Rectal smooth muscle tissue (tissue), 1 donor: ENCODE results near the gene PTPRR.

ENCODE experiments used
- H3K27ac ChIP-seq: one replicate; pipeline ENCODE4 v1.7.0; 2013; ENCODE audit warnings: low read depth, low read length, inconsistent platforms
- H3K27me3 ChIP-seq: one replicate; pipeline ENCODE4 v1.7.0; 2013; ENCODE audit warnings: low read length; ENCODE audit not compliant: control insufficient read depth, insufficient read depth
- H3K36me3 ChIP-seq: one replicate; pipeline ENCODE4 v1.7.0; 2013; ENCODE audit warnings: low read length; ENCODE audit not compliant: control insufficient read depth, insufficient read depth
- H3K4me1 ChIP-seq: one replicate; pipeline ENCODE4 v1.7.0; 2013; ENCODE audit warnings: low read length; ENCODE audit not compliant: control insufficient read depth, insufficient read depth
- H3K4me3 ChIP-seq: one replicate; pipeline ENCODE4 v1.7.0; 2013; ENCODE audit warnings: low read length
- H3K9ac ChIP-seq: one replicate; pipeline ENCODE4 v1.7.0; 2013; ENCODE audit warnings: low read length

The PTPRR gene

DNA sequence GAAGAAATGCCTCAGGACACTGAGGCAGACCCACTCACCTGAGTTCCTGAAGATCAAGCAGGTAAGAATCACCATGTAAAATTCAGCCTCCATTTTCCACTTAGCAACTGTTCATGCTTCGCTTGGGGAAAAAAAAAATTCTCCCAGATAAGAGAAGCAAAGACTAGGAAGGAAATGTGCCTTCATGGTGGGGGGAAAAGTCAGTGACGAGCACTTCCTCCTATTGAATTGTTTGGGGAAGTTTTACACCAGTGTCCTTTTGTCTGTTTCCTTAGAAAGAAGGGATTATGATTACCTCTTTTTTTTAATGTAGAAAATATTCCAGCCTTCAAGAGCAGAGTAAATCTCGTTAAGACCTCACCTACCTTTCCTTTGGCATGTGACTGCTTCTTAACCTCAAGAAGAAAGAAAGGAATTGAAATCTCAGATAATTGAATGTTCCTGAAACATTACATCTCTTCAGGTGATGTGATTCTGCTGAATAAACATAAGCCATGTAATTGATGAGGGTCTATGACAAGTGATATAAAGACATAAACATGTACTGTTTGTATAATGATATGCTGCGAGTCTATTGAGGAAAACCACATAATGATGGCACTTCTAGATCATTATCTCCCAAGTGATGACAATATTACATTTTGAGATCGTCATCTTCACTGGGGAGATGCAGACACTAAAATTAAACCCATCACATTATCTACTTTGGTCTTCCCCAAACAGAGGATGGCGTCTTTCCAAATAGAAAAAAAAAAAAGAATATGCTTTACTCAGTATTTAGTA, 283.0 kb downstream of the PTPRR start, which contains the start of gene PTPRB:
TSS of gene PTPRB (minus strand) at position 127 of the 783 bp plus-strand sequence. CDS start at position 93, 34 bp downstream.
- no peaks in the 10 kb centered on the region for H3K36me3 ChIP-seq
- no peak within 1 kb of the TSS for H3K9ac ChIP-seq
- no peaks in the 10 kb centered on the region for H3K4me1 ChIP-seq
- H3K27ac ChIP-seq = no peak within 1 kb of the TSS
- no peaks in the 10 kb centered on the region for H3K27me3 ChIP-seq
- no peak within 1 kb of the TSS for H3K4me3 ChIP-seq

GRCh38 chr12:70635755-70636154, 284.8 kb downstream of the PTPRR start:
- Histone ChIP-seq H3K9ac (no peak overlapping the region), H3K36me3 (no peaks in the 10 kb centered on the region), H3K27me3 (no peaks in the 10 kb centered on the region), H3K27ac (no peak overlapping the region), H3K4me3 (no peak overlapping the region), H3K4me1 (no peaks in the 10 kb centered on the region)

GRCh38 chr12:70628701-70629480, 291.6 kb downstream of the PTPRR start:
- no peak overlapping the region for H3K27ac ChIP-seq
- no peaks in the 10 kb centered on the region for H3K36me3 ChIP-seq

GRCh38 chr12:70627677-70628076, 292.9 kb downstream of the PTPRR start:
- Histone ChIP-seq H3K27ac (no peak overlapping the region), H3K27me3 (no peaks in the 10 kb centered on the region), H3K4me3 (no peak overlapping the region), H3K4me1 (no peaks in the 10 kb centered on the region), H3K9ac (no peak overlapping the region), H3K36me3 (no peaks in the 10 kb centered on the region)

More at GRCh38 chr12:70628701-70629480, 291.6 kb downstream of the PTPRR start:
- no peaks in the 10 kb centered on the region for H3K27me3 ChIP-seq
- H3K4me1 ChIP-seq = no peaks in the 10 kb centered on the region
- no peak overlapping the region for H3K9ac ChIP-seq
- H3K4me3 ChIP-seq = no peak overlapping the region

- Histone ChIP-seq H3K4me3 (no peak overlapping the region), H3K27me3 (no peaks in the 10 kb centered on the region), H3K4me1 (no peaks in the 10 kb centered on the region), H3K27ac (no peak overlapping the region), H3K36me3 (no peaks in the 10 kb centered on the region), H3K9ac (no peak overlapping the region)
Observed at GRCh38 chr12:70626180-70626579, 294.4 kb downstream of the PTPRR start.

- Histone ChIP-seq H3K4me1 (no peaks in the 10 kb centered on the region), H3K4me3 (no peak overlapping the region), H3K27ac (no peak overlapping the region), H3K36me3 (no peaks in the 10 kb centered on the region), H3K9ac (no peak overlapping the region), H3K27me3 (no peaks in the 10 kb centered on the region)
Observed at GRCh38 chr12:70619471-70620152, 300.9 kb downstream of the PTPRR start.

DNA sequence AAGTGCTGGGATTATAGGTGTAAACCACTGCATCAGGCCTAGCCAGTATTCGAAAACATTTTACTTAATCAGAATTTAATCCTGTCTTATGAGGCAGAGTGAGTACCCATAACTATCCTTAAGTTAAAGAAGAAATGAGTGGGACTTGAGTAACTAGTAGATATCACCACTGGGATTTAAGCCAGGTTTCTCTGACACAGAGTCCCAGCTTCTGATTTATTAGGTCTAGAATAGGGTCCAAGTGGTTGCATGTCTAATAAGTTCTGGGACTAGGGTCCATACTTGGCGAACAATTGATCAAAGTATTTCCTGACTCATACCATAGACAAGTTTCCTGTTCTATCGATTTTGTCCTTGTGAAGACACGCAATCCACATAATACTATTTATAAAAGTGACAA, 302.2 kb downstream of the PTPRR start:
- Histone ChIP-seq H3K27ac (no peak overlapping the region), H3K36me3 (no peaks in the 10 kb centered on the region), H3K9ac (no peak overlapping the region), H3K4me3 (no peak overlapping the region), H3K27me3 (no peaks in the 10 kb centered on the region), H3K4me1 (no peaks in the 10 kb centered on the region)

GRCh38 chr12:70617450-70617849, 303.1 kb downstream of the PTPRR start:
- Histone ChIP-seq H3K4me3 (no peak overlapping the region), H3K27ac (no peak overlapping the region), H3K4me1 (no peaks in the 10 kb centered on the region), H3K27me3 (no peaks in the 10 kb centered on the region), H3K36me3 (no peaks in the 10 kb centered on the region), H3K9ac (no peak overlapping the region)

- Histone ChIP-seq H3K36me3 (no peaks in the 10 kb centered on the region), H3K4me3 (no peak overlapping the region), H3K9ac (no peak overlapping the region), H3K27me3 (no peaks in the 10 kb centered on the region), H3K4me1 (no peaks in the 10 kb centered on the region), H3K27ac (no peak overlapping the region)
Observed at GRCh38 chr12:70615174-70615866, 305.2 kb downstream of the PTPRR start.

GRCh38 chr12:70609739-70610491, 310.6 kb downstream of the PTPRR start:
- Histone ChIP-seq H3K4me3 (peak overlapping the region; percentile 67), H3K9ac (no peak overlapping the region), H3K27ac (no peak overlapping the region), H3K27me3 (peaks cover 7% of the 10 kb centered on the region), H3K4me1 (no peaks in the 10 kb centered on the region), H3K36me3 (no peaks in the 10 kb centered on the region)

- Histone ChIP-seq H3K4me1 (no peaks in the 10 kb centered on the region), H3K27me3 (peaks cover 7% of the 10 kb centered on the region), H3K9ac (no peak overlapping the region), H3K27ac (no peak overlapping the region), H3K4me3 (peak overlapping the region; percentile 67), H3K36me3 (no peaks in the 10 kb centered on the region)
Observed at GRCh38 chr12:70609203-70609602, 311.3 kb downstream of the PTPRR start.
